ENCODE data around the gene CIBAR2. TPM values are rescaled to one million over a fixed set of nuclear protein-coding genes. Genes with fewer than 3 reads are reported as not detected.

The CIBAR2 gene
- total RNA-seq, 1 experiment from 2014 or later, result not detected

- no peak for DNase-seq (ENCODE audit: extremely low read depth, low read depth)
Measured at GRCh38 chr16:85145188-85145587, 32.9 kb upstream of the CIBAR2 start.

GRCh38 chr16:85144026-85144915 is 32.0 kb upstream of the CIBAR2 start:
- no peak for DNase-seq (ENCODE audit: extremely low read depth, low read depth)

- no peak for DNase-seq (ENCODE audit: extremely low read depth, low read depth)
Measured at GRCh38 chr16:85142771-85143211, 30.5 kb upstream of the CIBAR2 start.

- no peak for DNase-seq (ENCODE audit: extremely low read depth, low read depth)
Measured at GRCh38 chr16:85142129-85142513, 29.8 kb upstream of the CIBAR2 start.

GRCh38 chr16:85141491-85142128 is 29.3 kb upstream of the CIBAR2 start:
- DNase-seq (ENCODE audit: extremely low read depth, low read depth), result no peak

- no peak for DNase-seq (ENCODE audit: extremely low read depth, low read depth)
Measured at GRCh38 chr16:85140455-85141012, 28.3 kb upstream of the CIBAR2 start.

GRCh38 chr16:85139881-85140339 is 27.6 kb upstream of the CIBAR2 start:
- no peak for DNase-seq (ENCODE audit: extremely low read depth, low read depth)

GRCh38 chr16:85138825-85139627 is 26.8 kb upstream of the CIBAR2 start:
- DNase-seq (ENCODE audit: extremely low read depth, low read depth), result no peak

GRCh38 chr16:85138073-85138824 is 26.0 kb upstream of the CIBAR2 start:
- no peak for DNase-seq (ENCODE audit: extremely low read depth, low read depth)

- DNase-seq (ENCODE audit: extremely low read depth, low read depth), result peak; percentile 56
Measured at GRCh38 chr16:85137323-85138072, 25.2 kb upstream of the CIBAR2 start.

- DNase-seq (ENCODE audit: extremely low read depth, low read depth), result no peak
Measured at GRCh38 chr16:85136702-85137322, 24.5 kb upstream of the CIBAR2 start.

- DNase-seq (ENCODE audit: extremely low read depth, low read depth), result no peak
Measured at GRCh38 chr16:85136213-85136701, 24.0 kb upstream of the CIBAR2 start.

GRCh38 chr16:85134789-85135142 is 22.5 kb upstream of the CIBAR2 start:
- no peak for DNase-seq (ENCODE audit: extremely low read depth, low read depth)

GRCh38 chr16:85134076-85134788 is 22.0 kb upstream of the CIBAR2 start:
- DNase-seq (ENCODE audit: extremely low read depth, low read depth), result no peak

- DNase-seq (ENCODE audit: extremely low read depth, low read depth), result no peak
Measured at GRCh38 chr16:85133290-85133599, 21.0 kb upstream of the CIBAR2 start.

- DNase-seq (ENCODE audit: extremely low read depth, low read depth), result no peak
Measured at GRCh38 chr16:85132456-85133289, 20.4 kb upstream of the CIBAR2 start.

GRCh38 chr16:85130705-85131028 is 18.4 kb upstream of the CIBAR2 start:
- DNase-seq (ENCODE audit: extremely low read depth, low read depth), result no peak
